ENCODE data around the gene LY6G6F.
A peak's percentile ranks its signal among the peaks of the same experiment; 100 is the strongest.

The LY6G6F gene

DNA sequence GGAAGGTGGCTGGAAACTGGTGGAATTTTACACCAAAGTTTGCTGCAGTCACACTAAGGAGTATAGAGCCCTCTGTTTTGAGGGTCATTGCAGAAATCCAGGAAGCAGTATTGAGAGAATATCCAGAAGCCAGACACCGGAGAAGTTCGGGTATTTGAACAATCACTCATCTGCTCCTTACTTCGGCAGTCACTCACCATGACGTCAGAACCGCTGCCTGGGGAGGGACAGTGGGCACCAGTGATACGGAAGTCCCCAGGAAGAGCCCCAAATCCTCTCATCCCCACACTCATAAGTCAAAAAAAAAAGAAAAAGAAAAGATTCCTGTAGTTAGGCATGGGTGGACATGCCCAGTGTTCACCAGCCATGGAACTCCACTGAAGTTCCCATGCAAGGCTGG, 29.8 kb upstream of the LY6G6F start:
- DNase-seq (ENCODE audit: low spot score): no peak

- DNase-seq (ENCODE audit: low spot score): no peak
Measured at GRCh38 chr6:31677955-31678354, 28.7 kb upstream of the LY6G6F start.

DNA sequence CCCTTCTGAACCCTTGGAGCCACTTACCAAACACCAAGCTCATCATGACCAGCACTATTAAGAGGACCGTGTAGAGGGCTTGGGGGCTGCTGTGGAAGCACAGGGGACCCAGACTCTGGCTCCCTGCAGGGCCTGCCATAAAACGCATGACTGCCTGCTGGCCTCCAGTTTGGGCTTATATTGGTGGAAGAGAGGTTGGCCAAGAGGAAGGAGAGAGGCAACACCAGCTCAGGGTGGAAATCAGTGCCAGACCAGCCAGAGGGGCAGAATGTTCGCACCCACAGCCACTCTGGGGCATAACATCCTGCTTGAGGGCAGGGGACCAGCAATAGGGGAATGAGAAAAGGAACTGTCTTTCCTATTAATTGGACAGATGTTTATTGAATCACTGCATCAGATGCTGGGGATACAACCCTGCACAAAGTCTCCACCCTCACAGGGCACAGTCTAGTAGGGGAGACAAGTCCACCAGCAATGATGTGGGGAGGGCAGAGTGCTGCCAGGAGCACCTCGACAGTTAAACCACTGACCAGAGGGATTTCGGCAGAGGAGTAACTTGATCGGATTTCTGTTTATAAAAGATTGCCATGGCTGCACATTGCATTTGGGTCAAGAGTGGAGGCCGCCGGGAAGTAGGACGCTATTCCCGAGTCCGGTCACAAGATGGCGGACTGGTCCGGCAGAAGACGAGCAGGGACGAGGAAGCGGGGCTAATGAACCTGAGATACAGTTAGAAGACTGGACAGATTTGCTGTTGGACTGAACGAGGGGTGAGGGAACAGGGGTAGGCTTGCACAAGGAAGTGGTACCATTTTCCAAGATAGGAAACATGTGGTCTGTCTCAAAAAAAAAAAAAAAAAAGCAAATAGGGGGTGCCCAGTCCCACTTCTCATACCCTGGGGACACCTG, 26.2 kb upstream of the LY6G6F start, which contains the start of gene LY6G5C:
LY6G5C (minus strand) TSS at position 842 of the 909 bp plus-strand sequence; CDS start at position 148, 694 bp downstream.
- peak; percentile 90 for DNase-seq (ENCODE audit: low spot score)

- peak; percentile 57 for DNase-seq (ENCODE audit: low spot score)
Measured at GRCh38 chr6:31681135-31681671, 25.5 kb upstream of the LY6G6F start.

DNA sequence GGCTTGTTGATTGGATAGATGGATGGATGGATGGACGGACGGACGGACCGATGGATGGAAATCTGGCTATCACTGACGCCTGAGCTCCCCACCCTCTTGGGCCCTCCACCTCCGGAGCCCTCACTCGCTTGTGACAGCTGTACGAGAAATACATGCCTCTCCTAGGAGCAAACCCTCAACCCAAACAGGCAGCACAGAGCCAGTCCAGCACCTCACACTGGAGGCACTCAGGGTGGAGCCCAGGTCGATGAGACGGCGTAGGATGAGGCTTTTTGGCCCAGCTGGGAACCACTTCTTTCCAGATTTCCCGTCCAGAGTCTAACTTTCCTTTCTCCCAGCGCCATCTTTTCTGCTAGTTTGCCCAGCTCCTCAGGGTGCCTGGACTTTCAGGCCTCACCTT, 23.1 kb upstream of the LY6G6F start:
- no peak for DNase-seq (ENCODE audit: low spot score)

- DNase-seq (ENCODE audit: low spot score): no peak
Measured at GRCh38 chr6:31686483-31686882, 20.2 kb upstream of the LY6G6F start.

GRCh38 chr6:31687321-31687720, 19.3 kb upstream of the LY6G6F start:
- no peak for DNase-seq (ENCODE audit: low spot score)

- no peak for DNase-seq (ENCODE audit: low spot score)
Measured at GRCh38 chr6:31687860-31688693, 18.6 kb upstream of the LY6G6F start.

GRCh38 chr6:31689249-31690110, 17.2 kb upstream of the LY6G6F start:
- no peak for DNase-seq (ENCODE audit: low spot score)

DNA sequence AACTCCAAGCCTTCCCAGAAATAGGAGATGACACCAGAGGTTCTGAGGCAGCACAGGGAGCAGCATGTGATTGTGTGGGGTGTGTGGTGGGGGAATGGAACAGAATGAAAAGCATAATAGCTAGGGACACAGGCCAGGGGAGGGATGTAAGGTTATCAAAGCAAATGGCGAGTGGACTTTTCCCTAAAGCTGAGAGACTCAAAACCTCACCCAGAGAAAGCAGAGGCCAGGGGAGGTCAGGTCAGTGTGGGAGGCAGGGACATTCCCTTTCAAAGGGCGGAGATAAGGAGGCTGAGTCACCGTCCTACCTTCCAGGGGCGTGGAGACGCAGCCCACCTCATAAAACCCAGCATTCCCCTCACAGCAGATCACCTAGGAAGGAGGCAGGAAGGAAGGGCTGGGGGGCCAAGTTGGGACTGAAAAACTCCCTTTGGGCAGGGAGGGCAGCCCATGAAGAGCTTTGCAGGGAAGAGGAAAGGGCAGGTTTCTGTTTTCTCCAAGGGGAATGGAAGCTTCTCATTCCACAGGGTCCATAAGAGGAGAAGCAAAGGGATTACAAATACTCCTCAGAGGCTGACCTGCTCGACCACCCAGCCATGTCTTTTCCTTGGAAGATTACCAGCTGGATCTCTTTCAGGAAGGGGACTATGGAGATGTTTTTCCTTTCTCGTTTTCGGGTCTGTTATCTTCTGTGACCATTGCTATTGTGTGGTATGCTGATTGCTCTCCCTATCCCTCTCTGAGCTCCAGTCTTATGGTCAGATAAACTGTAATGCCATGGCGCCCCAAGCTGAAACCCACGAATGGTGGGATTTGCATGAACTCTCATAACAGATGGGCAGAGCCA, 16.2 kb upstream of the LY6G6F start:
- DNase-seq (ENCODE audit: low spot score): no peak

- no peak for DNase-seq (ENCODE audit: low spot score)
Measured at GRCh38 chr6:31691078-31691463, 15.6 kb upstream of the LY6G6F start.

DNA sequence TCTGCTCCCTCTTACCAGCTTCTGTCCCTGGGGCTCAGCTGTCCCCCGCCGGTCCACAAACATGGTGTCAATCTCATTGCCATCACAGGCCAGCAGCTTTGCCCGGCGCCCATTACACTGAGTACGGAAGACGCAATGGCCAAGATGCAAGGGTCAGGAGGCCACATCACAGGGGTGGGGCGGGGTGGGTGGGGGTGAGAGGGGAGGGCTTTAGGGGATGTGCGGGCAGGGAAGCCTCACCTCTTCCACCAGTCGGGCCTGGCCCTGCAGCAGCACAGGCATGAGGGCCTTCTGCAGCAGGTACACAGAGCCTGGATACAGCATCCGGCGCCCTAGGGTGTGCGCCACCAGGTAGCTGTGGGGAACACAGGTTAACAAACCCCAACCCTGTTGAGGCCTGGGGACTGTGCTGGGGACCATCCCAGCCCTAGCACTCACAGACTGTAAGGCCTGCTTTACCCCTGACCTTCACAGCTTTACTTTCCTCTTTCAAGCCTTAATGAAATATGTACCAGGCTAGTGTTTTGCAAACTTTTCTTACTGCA, 15.0 kb upstream of the LY6G6F start:
- DNase-seq (ENCODE audit: low spot score): no peak

DNA sequence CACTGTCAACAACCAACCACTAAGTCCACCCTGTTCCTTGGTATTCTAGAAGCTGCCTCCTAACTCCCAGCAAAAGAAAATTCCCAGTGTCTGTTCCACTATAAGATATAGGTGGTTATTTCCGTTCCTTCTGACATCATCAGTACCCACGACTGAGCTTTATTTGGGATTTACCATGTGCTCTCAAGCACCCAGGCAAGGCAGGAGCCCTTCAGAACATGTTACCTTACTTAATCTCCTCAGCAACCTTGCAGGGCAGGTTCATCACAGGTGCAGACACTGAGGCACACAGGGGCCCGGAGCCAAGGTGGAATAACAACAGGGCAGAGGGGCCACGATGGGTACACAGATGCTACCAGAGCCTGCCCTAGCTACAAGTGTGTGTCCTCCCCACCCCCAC, 14.3 kb upstream of the LY6G6F start:
- DNase-seq (ENCODE audit: low spot score): no peak

GRCh38 chr6:31692886-31693285, 13.8 kb upstream of the LY6G6F start:
- no peak for DNase-seq (ENCODE audit: low spot score)

GRCh38 chr6:31693535-31693934, 13.1 kb upstream of the LY6G6F start:
- DNase-seq (ENCODE audit: low spot score): no peak

DNA sequence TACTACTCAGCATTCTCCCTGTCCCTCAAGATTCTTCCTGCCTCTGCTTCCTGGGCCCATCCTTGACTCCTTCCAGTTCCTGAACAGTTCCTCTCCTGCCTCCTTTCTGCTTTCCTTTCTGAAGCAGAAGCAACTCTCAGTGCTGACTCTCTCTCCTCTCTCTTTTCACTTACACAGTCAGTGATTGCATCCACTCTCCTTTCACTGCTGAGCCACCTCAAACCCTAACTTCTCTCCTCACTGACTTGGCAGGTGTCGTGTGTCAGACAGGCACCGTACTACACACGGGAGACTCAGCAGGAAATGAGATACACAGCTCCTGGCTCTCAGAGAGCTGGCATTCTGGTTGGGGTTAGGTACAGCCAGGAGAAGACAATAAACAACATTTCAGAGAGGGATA, 9.1 kb upstream of the LY6G6F start:
- DNase-seq (ENCODE audit: low spot score): no peak

- DNase-seq (ENCODE audit: low spot score): no peak
Measured at GRCh38 chr6:31700740-31701401, 5.8 kb upstream of the LY6G6F start.

DNA sequence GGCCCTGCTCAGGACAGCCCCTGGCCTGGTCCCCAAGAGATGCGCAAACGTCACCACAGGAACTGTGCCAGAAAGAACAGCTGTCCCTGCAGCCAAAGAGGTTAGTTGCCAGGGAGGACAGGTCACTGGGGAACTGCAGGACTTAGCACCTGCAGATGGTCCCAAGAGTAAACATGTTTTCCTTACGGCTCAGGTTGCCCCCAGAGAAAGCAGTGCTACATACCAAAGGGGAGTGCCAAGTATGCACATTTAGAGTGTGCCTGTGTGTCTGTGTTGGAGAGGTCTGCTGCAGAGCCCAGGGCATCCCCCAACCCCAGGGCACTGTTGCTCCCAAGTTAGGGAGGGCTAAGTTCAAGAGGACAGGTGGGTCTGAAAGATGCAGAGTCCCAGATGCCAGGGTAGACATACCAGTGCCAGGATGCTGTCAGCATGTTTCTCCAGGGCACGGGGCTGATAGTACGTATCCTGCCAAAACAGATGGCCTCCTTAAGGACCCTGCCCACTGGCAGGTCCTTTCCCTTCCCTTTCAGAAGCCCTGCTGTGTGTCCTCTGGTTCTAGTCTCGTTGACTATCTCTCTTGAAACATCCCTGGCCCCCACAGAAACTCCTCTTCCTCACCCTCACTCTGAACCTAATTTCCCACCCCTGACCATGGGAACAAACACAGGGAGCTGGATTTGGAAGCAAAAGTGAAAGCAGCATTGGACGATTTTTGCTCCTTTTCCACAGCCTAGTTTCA, 4.8 kb upstream of the LY6G6F start:
- peak; percentile 54 for DNase-seq (ENCODE audit: low spot score)

GRCh38 chr6:31702405-31702818, 4.3 kb upstream of the LY6G6F start:
- no peak for DNase-seq (ENCODE audit: low spot score)
